ENCODE measurements around the gene PLA2G4F. TPM values are rescaled to one million over a fixed set of nuclear protein-coding genes. Genes with fewer than 3 reads are reported as not detected.

PLA2G4F gene
- total and polyA plus RNA-seq, 10 of the 15 experiments (the other 5 are each of a cell fraction or from before 2014, with no cell fraction given): not detected

- intact Hi-C loops (cut with micrococcal nuclease; ENCODE audit: unreplicated experiment): loop anchor here (5.0 kb wide), 1 partner anchor 48 kb away; no protein-coding TSS in a partner anchor
- Histone ChIP-seq H3K4me2 (ENCODE audit: control insufficient read depth, insufficient read depth) (peak overlapping the region; percentile 25; the same call in 1 of the 2 replicates), H3K9me3 (replicated peaks; ENCODE audit: control insufficient read depth, insufficient read depth, low read length) (no peaks in the 10 kb centered on the region), H3K27me3 (replicated peaks in 1 of 2; ENCODE audit: control insufficient read depth in 2 of 2, insufficient read depth in 2 of 2, low read length in 1 of 2) (no peaks in the 10 kb centered on the region), H3K4me1 (ENCODE audit: control insufficient read depth, insufficient read depth, low read length) (no peaks in the 10 kb centered on the region), H3K27ac (ENCODE audit: control insufficient read depth, insufficient read depth) (no peak overlapping the region), H3K9ac (ENCODE audit: control insufficient read depth, insufficient read depth, low read length) (no peak overlapping the region), H2AFZ (ENCODE audit: control insufficient read depth, low read depth, low read length) (peak overlapping the region; percentile 51), H4K20me1 (ENCODE audit: control insufficient read depth, insufficient read depth) (no peaks in the 10 kb centered on the region; the same call in 1 of the 2 replicates), H3K79me2 (ENCODE audit: control insufficient read depth, insufficient read depth, low read length) (no peaks in the 10 kb centered on the region), H3K4me3 (no peak overlapping the region), H3K36me3 (ENCODE audit: control insufficient read depth in 2 of 2, insufficient read depth in 2 of 2, low read length in 1 of 2) (no peaks in the 10 kb centered on the region)
- ChIA-PET CTCF (interaction anchor here (0.9 to 1.7 kb wide), 5 partner anchors 9 to 84 kb away, joined by 3 to 15 read pairs (median 4); no protein-coding TSS in a partner anchor), POLR2A (interaction anchor here (0.5 kb wide), 1 partner anchor 12 kb away, joined by 4 read pairs; no protein-coding TSS in a partner anchor), RAD21 (ENCODE audit: unreplicated experiment) (interaction anchor here (0.7 to 1.5 kb wide), 4 partner anchors 24 to 202 kb away, joined by 3 to 4 read pairs (median 3); no protein-coding TSS in a partner anchor), SMC1A (ENCODE audit: uncharacterized antibody, unreplicated experiment) (interaction anchor here (0.7 to 1.6 kb wide), 4 partner anchors 8 to 141 kb away, joined by 3 read pairs; no protein-coding TSS in a partner anchor)
- TF ChIP-seq EGR1 (IDR thresholded peaks at IDR 0.05; ENCODE audit: borderline replicate concordance in 1 of 2, low read depth in 2 of 2, low read length in 2 of 2): no peak
- no peak for TF ChIP-seq TARDBP (IDR thresholded peaks at IDR 0.05; ENCODE audit: borderline replicate concordance)
- TF ChIP-seq E4F1 (IDR thresholded peaks at IDR 0.05; ENCODE audit: borderline replicate concordance, partially characterized antibody): no peak
- no peak for TF ChIP-seq JUND (IDR thresholded peaks at IDR 0.05; ENCODE audit: low read depth, low read length)
- TF ChIP-seq NRF1 (conservative IDR thresholded peaks at IDR 0.05; ENCODE audit: low read depth, low read length): no peak
- no peak for TF ChIP-seq ZNF274 (IDR thresholded peaks at IDR 0.05; ENCODE audit: insufficient read depth, insufficient read length)
- TF ChIP-seq NR2C1 (IDR thresholded peaks at IDR 0.05): no peak
- TF ChIP-seq CEBPB (IDR thresholded peaks at IDR 0.05; ENCODE audit: borderline replicate concordance in 1 of 2, low read depth in 2 of 2, low read length in 2 of 2): no peak
- no peak for TF ChIP-seq EED (IDR thresholded peaks at IDR 0.05; ENCODE audit: low read depth)
- no peak for TF ChIP-seq CHD4 (IDR thresholded peaks at IDR 0.05)
- no peak for TF ChIP-seq LARP7 (IDR thresholded peaks at IDR 0.05)
- TF ChIP-seq PRDM15 (CRISPR knock-in tag; IDR thresholded peaks at IDR 0.05): no peak
- no peak for TF ChIP-seq EP300 (IDR thresholded peaks at IDR 0.05; ENCODE audit: borderline replicate concordance in 1 of 2, control insufficient read depth in 1 of 2, low read depth in 2 of 2, low read length in 2 of 2)
- no peak for TF ChIP-seq KAT2A (conservative IDR thresholded peaks at IDR 0.05; ENCODE audit: control insufficient read depth, low read depth, low read length)
- no peak for TF ChIP-seq NFIC (IDR thresholded peaks at IDR 0.05; ENCODE audit: low read depth, low read length)
- FAIRE-seq: no peak
- no TSS peak for BruUV-seq (replicated peaks)
- DNase-seq (ENCODE audit: low read depth, low spot score): no peak
- WGBS (ENCODE audit: insufficient coverage, insufficient replicate concordance, low lambda C conversion rate, missing lambda C conversion rate): 7% methylated on average over 8 of the region's 8 CpGs
- in situ Hi-C loops (cut with MboI): no loop called here
- no peak; the same call in 1 of the 3 replicates for ATAC-seq
Observed at GRCh38 chr15:42130246-42130986, 26.0 kb downstream of the PLA2G4F start.

Data from GM12878 (cell line).